HG02678 (cell line): ENCODE results near the gene ZG16.

Experiments
- ATAC-seq: cut with Tn5 transposase; IDR thresholded peaks from one replicate; pipeline ENCODE4 v1.9.1; 2021; ENCODE audit warnings: mild to moderate bottlenecking, moderate library complexity; ENCODE audit not compliant: unreplicated experiment

Gene ZG16

DNA sequence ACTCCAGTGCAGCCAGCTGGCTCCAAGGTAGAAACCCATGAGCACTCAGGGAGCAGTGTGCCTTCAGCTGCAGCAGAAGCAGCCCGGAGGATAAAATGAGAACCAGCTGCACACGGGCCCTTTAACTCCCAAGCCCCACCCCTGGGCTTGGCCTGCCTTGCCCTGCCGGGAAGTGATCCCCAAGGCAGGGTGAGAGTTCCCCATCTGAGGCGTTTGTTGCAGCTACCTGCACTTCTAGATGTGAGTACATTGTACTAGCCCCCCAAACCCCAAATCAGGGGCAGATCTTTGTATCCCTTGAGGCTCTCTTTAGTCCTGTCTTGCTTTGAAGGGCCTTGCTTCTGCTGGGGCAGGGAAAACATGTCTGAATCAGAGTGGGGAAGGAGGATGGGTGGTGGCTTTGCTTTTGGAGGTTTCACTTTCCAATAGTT lies 42.2 kb downstream of the ZG16 start, which contains the start of gene MVP:
MVP (plus strand) TSS at position 192 of the 431 bp plus-strand sequence. CDS start 10,088 bp downstream, outside the sequence.
- no peak for ATAC-seq

DNA sequence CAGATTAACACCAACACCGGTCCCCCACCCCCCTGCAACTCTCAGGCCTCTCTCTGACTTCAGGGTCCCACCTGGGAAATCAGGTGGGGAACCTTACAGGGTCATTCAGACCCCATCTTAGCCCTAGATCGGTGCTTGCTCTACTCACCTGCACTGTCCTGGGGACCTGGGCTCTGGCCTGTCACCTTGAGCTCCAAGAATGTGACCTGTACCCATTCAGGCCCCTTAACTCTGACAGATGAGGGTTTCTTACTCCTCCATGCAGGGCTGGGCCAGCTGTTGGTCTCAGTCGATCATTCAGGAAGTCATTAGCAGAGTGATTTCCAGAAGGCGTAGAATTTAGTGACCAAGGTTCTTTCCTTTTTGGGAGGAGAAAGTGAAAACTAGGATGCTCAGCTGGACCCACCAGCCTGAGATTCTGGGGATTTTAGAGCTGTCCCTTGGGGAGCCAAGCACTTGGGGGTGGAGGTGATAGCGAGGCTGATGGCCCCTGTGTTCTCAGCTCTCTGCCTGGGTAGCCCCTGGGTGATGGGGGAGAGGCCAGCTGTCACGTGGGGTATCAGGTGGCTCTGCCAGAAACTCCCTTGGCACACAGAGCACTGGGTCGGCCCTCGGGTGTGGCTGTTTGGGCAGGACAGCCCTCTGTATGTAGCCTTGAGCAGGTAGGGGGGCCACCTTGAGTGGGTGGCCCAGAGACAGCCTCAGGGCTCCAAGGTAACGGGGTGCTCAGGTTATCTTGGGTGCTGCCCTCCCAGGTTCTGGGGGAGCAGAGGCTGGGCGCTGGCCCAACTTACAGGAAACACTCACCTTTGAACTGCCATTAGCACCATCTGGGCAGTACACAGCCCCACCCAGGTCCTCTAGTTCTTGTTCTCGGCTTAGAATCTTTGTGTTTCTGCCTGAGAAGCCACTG lies 42.9 kb downstream of the ZG16 start:
- peak; percentile 41 for ATAC-seq

DNA sequence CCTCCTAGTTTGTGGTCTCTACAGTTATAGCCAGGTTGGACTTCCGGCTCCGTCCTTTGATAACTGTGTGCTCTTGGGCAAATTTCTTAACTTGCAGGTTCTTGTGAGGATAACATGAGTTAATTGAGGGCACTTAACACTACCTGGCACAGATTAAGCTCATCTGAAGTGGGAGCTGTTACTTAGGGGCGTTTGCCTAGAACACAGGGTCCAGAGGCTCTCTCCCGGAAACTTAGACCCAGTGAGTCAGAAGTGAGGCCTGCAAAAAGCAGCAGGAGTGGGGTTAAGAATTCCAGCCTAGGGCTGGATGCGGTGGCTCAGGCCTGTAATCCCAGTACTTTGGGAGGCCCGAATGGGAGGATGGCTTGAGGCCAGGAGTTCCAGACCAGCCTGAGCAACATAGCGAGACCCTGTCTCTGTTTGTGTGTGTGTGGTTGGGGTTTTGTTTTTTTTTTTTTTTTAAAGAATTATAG lies 43.6 kb downstream of the ZG16 start:
- no peak for ATAC-seq

DNA sequence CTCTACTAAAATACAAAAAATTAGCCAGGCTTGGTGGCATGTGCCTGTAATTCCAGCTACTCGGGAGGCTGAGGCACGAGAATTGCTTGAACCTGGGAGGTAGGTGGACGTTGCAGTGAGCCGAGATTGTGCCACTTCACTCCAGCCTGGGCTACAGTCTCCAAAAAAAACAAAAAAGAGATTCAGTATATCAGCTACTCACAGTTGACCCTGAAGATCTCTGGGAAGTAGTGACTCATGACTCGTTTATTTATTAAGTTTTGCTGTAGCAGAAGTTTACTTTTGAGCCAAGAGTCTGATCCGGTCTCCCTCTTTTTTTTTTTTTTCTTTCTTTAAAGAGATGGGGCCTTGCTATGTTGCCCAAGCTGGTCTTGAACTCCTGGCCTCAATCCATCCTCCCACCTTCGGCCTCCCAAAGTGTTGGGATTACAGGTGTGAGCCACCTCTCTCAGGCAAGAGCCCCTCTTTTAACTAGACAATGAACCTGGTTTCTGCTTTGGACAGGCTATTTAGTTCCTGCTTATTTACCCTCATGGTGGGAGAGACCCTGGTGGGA lies 46.6 kb downstream of the ZG16 start:
- ATAC-seq: no peak

DNA sequence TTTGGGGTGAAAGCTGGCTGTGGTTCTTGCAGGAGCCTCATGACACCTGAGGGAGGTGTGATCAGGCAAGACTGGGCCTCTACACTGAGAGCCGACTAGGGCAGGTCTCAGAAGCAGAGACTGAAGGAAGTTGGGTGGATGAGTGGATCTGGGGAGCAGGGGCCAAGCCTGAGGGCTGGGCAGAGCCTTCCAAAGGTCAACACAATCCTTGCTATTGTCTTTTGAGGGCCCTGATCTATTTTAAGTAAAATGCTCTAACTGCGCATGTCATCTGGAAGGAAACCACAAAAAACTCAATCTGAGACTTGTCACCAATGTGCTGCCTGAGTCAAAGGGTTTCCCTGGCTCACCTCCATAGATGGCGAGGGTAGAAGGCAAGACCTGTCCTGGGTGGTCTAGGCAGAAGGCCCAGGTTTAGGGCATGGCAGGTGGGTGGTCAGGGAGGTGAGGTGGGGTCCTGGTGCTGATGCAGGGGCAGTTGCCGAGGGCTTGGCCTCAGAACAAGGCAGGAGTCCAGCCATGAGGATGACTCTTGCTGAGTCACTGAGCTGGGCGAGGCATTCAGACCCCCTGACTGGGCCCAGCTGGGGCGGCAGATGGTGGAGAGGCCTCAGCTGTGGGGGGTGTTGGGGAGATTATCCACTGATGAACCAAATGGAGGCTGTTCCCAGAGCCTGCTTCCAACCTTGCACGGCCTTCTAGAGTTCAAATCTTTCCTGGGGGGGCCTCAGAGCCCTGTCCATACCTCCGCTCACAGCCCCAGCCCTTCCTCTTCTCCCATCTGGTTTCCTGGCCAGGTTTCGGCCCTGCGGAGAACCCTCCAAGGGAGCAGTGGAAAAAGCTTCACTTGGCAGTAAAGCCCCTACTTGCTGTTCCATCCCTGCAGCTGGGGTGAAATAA lies 47.3 kb downstream of the ZG16 start:
- ATAC-seq: no peak

DNA sequence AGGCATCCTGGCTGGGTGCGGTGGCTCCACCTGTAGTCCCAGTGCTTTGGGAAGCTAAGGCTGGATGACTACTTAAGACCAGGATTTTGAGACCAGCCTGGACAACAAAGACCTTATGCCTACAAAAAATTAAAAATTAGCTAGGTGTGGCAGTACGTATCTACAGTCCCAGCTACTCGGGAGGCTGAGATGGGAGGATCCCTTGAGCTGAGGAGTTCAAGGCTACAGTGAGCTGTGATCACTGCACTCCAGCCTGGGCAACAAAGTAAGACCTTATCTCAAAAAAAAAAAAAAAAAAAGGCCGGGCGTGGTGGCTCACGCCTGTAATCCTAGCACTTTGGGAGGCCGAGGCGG lies 48.3 kb downstream of the ZG16 start:
- ATAC-seq: no peak

DNA sequence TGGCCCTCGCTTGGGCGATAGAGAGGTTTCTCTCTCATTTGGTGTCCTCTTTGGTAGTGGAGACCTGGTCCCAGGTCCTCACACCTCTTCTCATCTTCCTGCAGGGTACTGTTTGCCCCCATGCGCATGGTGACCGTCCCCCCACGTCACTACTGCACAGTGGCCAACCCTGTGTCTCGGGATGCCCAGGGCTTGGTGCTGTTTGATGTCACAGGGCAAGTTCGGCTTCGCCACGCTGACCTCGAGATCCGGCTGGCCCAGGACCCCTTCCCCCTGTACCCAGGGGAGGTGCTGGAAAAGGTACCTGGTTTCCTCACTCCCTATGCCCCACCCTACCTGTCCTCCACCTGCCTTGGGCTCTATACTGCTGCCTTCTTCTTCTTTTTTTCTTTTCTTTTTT lies 52.7 kb downstream of the ZG16 start:
- no peak for ATAC-seq

DNA sequence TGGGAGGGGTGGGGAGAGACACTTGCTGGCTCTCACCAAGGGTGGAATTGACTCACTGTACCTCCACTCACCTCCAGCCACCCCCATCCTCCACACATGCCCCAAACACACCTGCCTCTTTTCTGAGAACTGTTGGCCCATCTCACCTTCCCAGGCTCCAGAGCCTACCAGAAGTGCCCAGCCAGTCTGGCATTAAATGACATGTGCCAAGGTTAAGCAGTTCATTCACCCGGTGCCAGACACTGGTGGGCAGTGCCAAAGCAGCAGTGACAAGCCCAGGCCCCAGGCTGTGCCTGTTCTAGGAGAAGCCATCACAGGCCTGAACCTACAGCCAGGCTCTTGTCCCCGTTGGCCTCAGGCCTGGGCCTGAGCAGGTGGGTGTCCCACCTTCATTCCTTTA lies 53.4 kb downstream of the ZG16 start:
- ATAC-seq: no peak
